Measurements from ENCODE around the gene UBAC2. TPM values are rescaled to one million over a fixed set of nuclear protein-coding genes. Genes with fewer than 3 reads are reported as not detected.

The UBAC2 gene
- polyA plus RNA-seq, 3 donors: 59.6 to 113 (median 96.7) TPM

DNA sequence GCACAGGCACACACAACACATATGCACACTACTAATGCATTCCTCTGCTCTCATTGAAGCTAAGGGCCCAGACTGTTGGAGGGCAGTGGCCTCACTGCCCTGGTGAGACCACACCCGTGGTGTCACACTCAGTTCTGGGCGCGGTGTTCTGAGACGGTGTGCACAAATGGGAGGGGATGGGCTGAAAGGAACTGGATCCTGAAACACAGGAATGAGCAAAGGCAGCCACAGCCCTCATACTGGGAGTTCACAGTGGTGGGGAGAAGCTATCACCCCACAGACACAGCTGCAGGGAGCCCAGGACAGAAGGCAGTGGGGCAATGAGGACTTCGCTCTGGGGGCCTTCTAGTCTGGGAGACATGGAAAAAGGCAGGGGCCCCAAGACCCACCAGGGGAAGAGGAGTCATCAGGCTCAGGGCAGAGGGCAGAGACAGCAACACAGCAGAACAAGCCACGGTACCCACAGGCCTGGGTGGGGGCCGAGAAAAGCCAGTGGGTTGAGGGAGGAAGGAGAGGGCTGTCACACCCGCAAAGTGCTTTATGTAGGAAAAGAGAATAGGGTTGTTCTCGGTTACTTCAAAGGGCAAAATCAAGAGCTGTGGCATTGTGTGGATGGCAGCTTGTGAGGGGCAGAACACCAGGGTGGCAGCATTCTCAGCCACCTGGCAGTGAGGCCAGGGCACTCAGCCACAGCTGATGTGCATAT lies 181.9 kb downstream of the UBAC2 start:
- no peak overlapping the region for H3K4me3 Mint-ChIP-seq
- Histone ChIP-seq H3K27ac (ENCODE audit: low read depth in 1 of 2, low read length in 2 of 2) (peak overlapping the region; percentile 14 to 61), H2AFZ (ENCODE audit: insufficient read depth, low read depth, low read length, poor library complexity, severe bottlenecking) (no peak overlapping the region), H3K36me3 (replicated peaks in 1 of 2; ENCODE audit: control insufficient read depth in 1 of 2, insufficient read depth in 2 of 2, low read length in 2 of 2) (peaks cover 29 to 54% of the 10 kb centered on the region in 2 donors), H3K27me3 (ENCODE audit: control insufficient read depth in 2 of 2, insufficient read depth in 2 of 2, low read length in 2 of 2) (no peaks in the 10 kb centered on the region), H4K20me1 (ENCODE audit: insufficient read depth, low read length) (no peaks in the 10 kb centered on the region), H3K79me2 (ENCODE audit: insufficient read depth, low read length) (no peaks in the 10 kb centered on the region), H3K4me1 (ENCODE audit: control insufficient read depth in 1 of 2, insufficient read depth in 2 of 2, low read length in 2 of 2) (peaks cover 23 to 31% of the 10 kb centered on the region in 2 donors), H3K4me3 (replicated peaks in 1 of 3; ENCODE audit: low read depth in 2 of 3, low read length in 3 of 3) (no peak overlapping the region), H3K9me3 (replicated peaks in 1 of 2; ENCODE audit: control insufficient read depth in 1 of 2, insufficient read depth in 1 of 2, low read length in 2 of 2) (no peaks in the 10 kb centered on the region), H3K4me2 (replicated peaks; ENCODE audit: extremely low read depth, low read length, poor library complexity, severe bottlenecking) (no peak overlapping the region), H3K9ac (ENCODE audit: insufficient read depth, low read length, poor library complexity, severe bottlenecking) (no peak overlapping the region)
- WGBS (ENCODE audit: insufficient coverage): 58% methylated on average over 9 of the region's 9 CpGs
- H3K4me1 Mint-ChIP-seq: peaks cover 46% of the 10 kb centered on the region
- peaks cover 0 to 3% (median 0%) of the 10 kb centered on the region in 3 donors for H3K27me3 Mint-ChIP-seq (ENCODE audit: low read depth in 3 of 3)
- H3K36me3 Mint-ChIP-seq: peaks cover 69 to 80% of the 10 kb centered on the region in 2 donors
- H3K9me3 Mint-ChIP-seq: no peaks in the 10 kb centered on the region
- intact Hi-C loops (cut with micrococcal nuclease): loop anchor here (5.0 to 10.0 kb wide), 2 partner anchors 45 to 118 kb away; no protein-coding TSS in a partner anchor
- DNase-seq: no peak
- H3K27ac Mint-ChIP-seq: peak overlapping the region in 6 of 7 donors; percentile 32 to 89 (median 56)
- TF ChIP-seq, protein P1, sequence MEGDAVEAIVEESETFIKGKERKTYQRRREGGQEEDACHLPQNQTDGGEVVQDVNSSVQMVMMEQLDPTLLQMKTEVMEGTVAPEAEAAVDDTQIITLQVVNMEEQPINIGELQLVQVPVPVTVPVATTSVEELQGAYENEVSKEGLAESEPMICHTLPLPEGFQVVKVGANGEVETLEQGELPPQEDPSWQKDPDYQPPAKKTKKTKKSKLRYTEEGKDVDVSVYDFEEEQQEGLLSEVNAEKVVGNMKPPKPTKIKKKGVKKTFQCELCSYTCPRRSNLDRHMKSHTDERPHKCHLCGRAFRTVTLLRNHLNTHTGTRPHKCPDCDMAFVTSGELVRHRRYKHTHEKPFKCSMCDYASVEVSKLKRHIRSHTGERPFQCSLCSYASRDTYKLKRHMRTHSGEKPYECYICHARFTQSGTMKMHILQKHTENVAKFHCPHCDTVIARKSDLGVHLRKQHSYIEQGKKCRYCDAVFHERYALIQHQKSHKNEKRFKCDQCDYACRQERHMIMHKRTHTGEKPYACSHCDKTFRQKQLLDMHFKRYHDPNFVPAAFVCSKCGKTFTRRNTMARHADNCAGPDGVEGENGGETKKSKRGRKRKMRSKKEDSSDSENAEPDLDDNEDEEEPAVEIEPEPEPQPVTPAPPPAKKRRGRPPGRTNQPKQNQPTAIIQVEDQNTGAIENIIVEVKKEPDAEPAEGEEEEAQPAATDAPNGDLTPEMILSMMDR (IDR thresholded peaks at IDR 0.05): no peak

DNA sequence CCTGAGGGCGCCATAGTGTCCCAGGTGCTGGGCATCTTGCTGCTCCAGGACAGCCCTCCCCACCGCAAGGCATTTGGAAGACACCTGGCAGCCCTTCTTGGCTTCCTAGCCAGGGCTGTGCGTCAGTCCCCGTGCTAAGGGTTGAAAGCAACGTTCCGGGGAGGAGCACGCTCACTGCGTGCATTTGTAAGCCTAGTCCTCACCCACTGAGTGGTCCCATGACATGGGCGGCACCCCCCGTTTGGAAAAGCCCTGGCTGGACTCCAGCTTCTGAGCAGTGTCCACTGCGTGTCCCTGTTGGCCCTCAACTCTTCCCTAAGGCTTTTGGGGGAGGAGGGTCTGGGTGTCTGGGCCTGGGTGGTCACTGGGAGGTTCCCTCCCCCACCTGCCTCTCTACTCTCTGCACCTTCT lies 182.9 kb downstream of the UBAC2 start:
- Histone ChIP-seq H4K20me1 (ENCODE audit: insufficient read depth, low read length) (no peaks in the 10 kb centered on the region), H3K4me3 (replicated peaks in 1 of 3; ENCODE audit: low read depth in 2 of 3, low read length in 3 of 3) (no peak overlapping the region), H3K79me2 (ENCODE audit: insufficient read depth, low read length) (no peaks in the 10 kb centered on the region), H3K27ac (ENCODE audit: low read depth in 1 of 2, low read length in 2 of 2) (peak overlapping the region in 1 of 2 donors; percentile 61), H2AFZ (ENCODE audit: insufficient read depth, low read depth, low read length, poor library complexity, severe bottlenecking) (no peak overlapping the region), H3K4me1 (ENCODE audit: control insufficient read depth in 1 of 2, insufficient read depth in 2 of 2, low read length in 2 of 2) (peaks cover 20 to 27% of the 10 kb centered on the region in 2 donors), H3K27me3 (ENCODE audit: control insufficient read depth in 2 of 2, insufficient read depth in 2 of 2, low read length in 2 of 2) (no peaks in the 10 kb centered on the region), H3K36me3 (replicated peaks in 1 of 2; ENCODE audit: control insufficient read depth in 1 of 2, insufficient read depth in 2 of 2, low read length in 2 of 2) (peaks cover 25 to 49% of the 10 kb centered on the region in 2 donors), H3K9me3 (replicated peaks in 1 of 2; ENCODE audit: control insufficient read depth in 1 of 2, insufficient read depth in 1 of 2, low read length in 2 of 2) (no peaks in the 10 kb centered on the region), H3K9ac (ENCODE audit: insufficient read depth, low read length, poor library complexity, severe bottlenecking) (no peak overlapping the region), H3K4me2 (replicated peaks; ENCODE audit: extremely low read depth, low read length, poor library complexity, severe bottlenecking) (no peak overlapping the region)
- peaks cover 68 to 78% of the 10 kb centered on the region in 2 donors for H3K36me3 Mint-ChIP-seq
- intact Hi-C loops (cut with micrococcal nuclease): loop anchor here (5.0 to 10.0 kb wide), 2 partner anchors 46 to 119 kb away; no protein-coding TSS in a partner anchor
- no peak for DNase-seq
- no peaks in the 10 kb centered on the region for H3K9me3 Mint-ChIP-seq
- H3K27ac Mint-ChIP-seq: peak overlapping the region in 5 of 7 donors; percentile 6 to 81 (median 38)
- WGBS (ENCODE audit: insufficient coverage): 97% methylated on average over 10 of the region's 11 CpGs
- H3K27me3 Mint-ChIP-seq (ENCODE audit: low read depth in 3 of 3): peaks cover 0 to 3% (median 0%) of the 10 kb centered on the region in 3 donors
- TF ChIP-seq, protein P1 (IDR thresholded peaks at IDR 0.05): no peak
- H3K4me3 Mint-ChIP-seq: no peak overlapping the region
- peaks cover 47% of the 10 kb centered on the region for H3K4me1 Mint-ChIP-seq

All from CD14-positive monocyte (primary cell).